DND-41 (cell line): ENCODE data around the gene RGS19.

Source experiments
- ATAC-seq: fragments of 200-7000 bp; cut with Tn5 transposase; 3 replicates; pipeline ENCODE4 v1.9.1; 2021; ENCODE audit warnings: low read depth; ENCODE audit not compliant: insufficient read depth
- DNase-seq: peaks from one replicate; pipeline ENCODE4 v3.0.0-alpha.2; 2020
- H2AFZ ChIP-seq: 2 replicates; pipeline ENCODE4 v1.6.0; 2012; ENCODE audit warnings: low read depth, low read length
- H3K27ac ChIP-seq: 2 replicates; pipeline ENCODE4 v1.5.1; 2012; ENCODE audit warnings: low read length, inconsistent platforms
- H3K27me3 ChIP-seq: fragments of 200-600 bp; sonication (generic); 2 replicates; pipeline ENCODE4 v1.6.0; 2012; ENCODE audit warnings: low read length, mild to moderate bottlenecking, inconsistent platforms; ENCODE audit not compliant: insufficient read depth, poor library complexity
- H3K36me3 ChIP-seq: 2 replicates; pipeline ENCODE4 v1.5.1; 2012; ENCODE audit warnings: low read length, inconsistent platforms; ENCODE audit not compliant: insufficient read depth
- H3K4me1 ChIP-seq: 2 replicates; pipeline ENCODE4 v1.5.1; 2012; ENCODE audit warnings: mild to moderate bottlenecking, low read length; ENCODE audit not compliant: insufficient read depth
- H3K4me2 ChIP-seq: 2 replicates; pipeline ENCODE4 v1.6.0; 2012; ENCODE audit warnings: mild to moderate bottlenecking, moderate library complexity, low read length, inconsistent platforms; ENCODE audit not compliant: insufficient read depth
- H3K4me3 ChIP-seq, 2 experiments: fragments of 200-600 bp in 1 of 2; shearing (Covaris generic) in 1 of 2; 2 replicates each; pipeline ENCODE4 v1.5.1; 2012 to 2016; ENCODE audit warnings: inconsistent platforms in 2 of 2, low read length in 2 of 2, mild to moderate bottlenecking in 2 of 2, low read depth in 1 of 2, moderate library complexity in 1 of 2
- H3K79me2 ChIP-seq: 2 replicates; pipeline ENCODE4 v1.6.0; 2012; ENCODE audit warnings: low read length, inconsistent platforms; ENCODE audit not compliant: insufficient read depth
- H3K9ac ChIP-seq: 2 replicates; pipeline ENCODE4 v1.6.0; 2012; ENCODE audit warnings: low read depth, mild to moderate bottlenecking, inconsistent platforms, low read length, moderate library complexity
- H3K9me3 ChIP-seq: 2 replicates; pipeline ENCODE4 v1.5.1; 2012; ENCODE audit warnings: low read length, moderate library complexity, mild to moderate bottlenecking, inconsistent platforms; ENCODE audit not compliant: insufficient read depth, severe bottlenecking
- H4K20me1 ChIP-seq: 2 replicates; pipeline ENCODE4 v1.6.0; 2012; ENCODE audit warnings: low read length; ENCODE audit not compliant: insufficient read depth
- CTCF ChIP-seq: IDR thresholded peaks from 2 replicates; pipeline ENCODE4 v1.5.1; 2012; ENCODE audit warnings: borderline replicate concordance, low read length, moderate library complexity, mild to moderate bottlenecking; ENCODE audit not compliant: poor library complexity, severe bottlenecking; ENCODE audit errors: extremely low read depth
- EZH2 ChIP-seq: IDR thresholded peaks from 3 replicates; pipeline ENCODE4 v1.6.1; 2012; ENCODE audit warnings: borderline replicate concordance, low read depth, mild to moderate bottlenecking, moderate library complexity, low read length, inconsistent platforms; ENCODE audit not compliant: severe bottlenecking

Gene RGS19

GRCh38 chr20:64116016-64116415 is 36.7 kb upstream of the RGS19 start:
- Histone ChIP-seq H3K27me3 (peaks cover 4% of the 10 kb centered on the region), H3K4me3 (no peak overlapping the region), H3K9me3 (no peaks in the 10 kb centered on the region), H3K9ac (no peak overlapping the region), H2AFZ (no peak overlapping the region), H3K36me3 (no peaks in the 10 kb centered on the region), H3K79me2 (no peaks in the 10 kb centered on the region), H3K4me2 (no peak overlapping the region), H3K27ac (no peak overlapping the region), H4K20me1 (peaks cover 13% of the 10 kb centered on the region), H3K4me1 (peaks cover 14% of the 10 kb centered on the region)
- no peak for DNase-seq
- TF ChIP-seq EZH2 (no peak), CTCF (no peak)
- ATAC-seq = no peak

- Histone ChIP-seq H3K79me2 (no peaks in the 10 kb centered on the region), H4K20me1 (peaks cover 13% of the 10 kb centered on the region), H3K27ac (no peak overlapping the region), H3K4me1 (peaks cover 10% of the 10 kb centered on the region), H3K9ac (no peak overlapping the region), H3K9me3 (no peaks in the 10 kb centered on the region), H3K27me3 (peaks cover 4% of the 10 kb centered on the region), H3K4me3 (no peak overlapping the region), H3K36me3 (no peaks in the 10 kb centered on the region), H3K4me2 (no peak overlapping the region), H2AFZ (no peak overlapping the region)
- no peak for TF ChIP-seq CTCF
- TF ChIP-seq EZH2 = no peak
- ATAC-seq (no peak), DNase-seq (no peak)
Observed at GRCh38 chr20:64115171-64115911, 36.0 kb upstream of the RGS19 start.

GRCh38 chr20:64114356-64114971 is 35.1 kb upstream of the RGS19 start:
- Histone ChIP-seq H2AFZ (no peak overlapping the region), H3K27ac (no peak overlapping the region), H3K9ac (no peak overlapping the region), H3K79me2 (no peaks in the 10 kb centered on the region), H3K36me3 (no peaks in the 10 kb centered on the region), H3K4me1 (0 out of 2 replicates have a peak, but pooled peaks cover 1% of the 10 kb centered on the region), H3K4me3 (no peak overlapping the region), H3K27me3 (peaks cover 4% of the 10 kb centered on the region), H3K9me3 (no peaks in the 10 kb centered on the region), H4K20me1 (peaks cover 13% of the 10 kb centered on the region), H3K4me2 (no peak overlapping the region)
- ATAC-seq = no peak
- DNase-seq = no peak
- TF ChIP-seq CTCF (no peak), EZH2 (no peak)
